ENCODE measurements around the gene SFT2D3.
A peak's percentile ranks its signal among the peaks of the same experiment; 100 is the strongest.

Gene SFT2D3

GRCh38 chr2:127695491-127696472 is 5.5 kb upstream of the SFT2D3 start:
- FAIRE-seq = no peak
- no peak for DNase-seq (ENCODE audit: insufficient read length, low spot score)
- TF ChIP-seq POU2F2 (IDR thresholded peaks at IDR 0.05; ENCODE audit: low read depth, low read length) (no peak), PAX5 (IDR thresholded peaks at IDR 0.05; ENCODE audit: insufficient read depth, low read length, severe bottlenecking) (no peak), SPI1 (IDR thresholded peaks at IDR 0.05; ENCODE audit: low read depth, low read length) (no peak), POLR2A (IDR thresholded peaks at IDR 0.05; ENCODE audit: low read depth, low read length) (no peak), POLR2AphosphoS5 (IDR thresholded peaks at IDR 0.05; ENCODE audit: low read depth, low read length) (no peak), TAF1 (IDR thresholded peaks at IDR 0.05; ENCODE audit: low read depth, low read length) (no peak)

DNA sequence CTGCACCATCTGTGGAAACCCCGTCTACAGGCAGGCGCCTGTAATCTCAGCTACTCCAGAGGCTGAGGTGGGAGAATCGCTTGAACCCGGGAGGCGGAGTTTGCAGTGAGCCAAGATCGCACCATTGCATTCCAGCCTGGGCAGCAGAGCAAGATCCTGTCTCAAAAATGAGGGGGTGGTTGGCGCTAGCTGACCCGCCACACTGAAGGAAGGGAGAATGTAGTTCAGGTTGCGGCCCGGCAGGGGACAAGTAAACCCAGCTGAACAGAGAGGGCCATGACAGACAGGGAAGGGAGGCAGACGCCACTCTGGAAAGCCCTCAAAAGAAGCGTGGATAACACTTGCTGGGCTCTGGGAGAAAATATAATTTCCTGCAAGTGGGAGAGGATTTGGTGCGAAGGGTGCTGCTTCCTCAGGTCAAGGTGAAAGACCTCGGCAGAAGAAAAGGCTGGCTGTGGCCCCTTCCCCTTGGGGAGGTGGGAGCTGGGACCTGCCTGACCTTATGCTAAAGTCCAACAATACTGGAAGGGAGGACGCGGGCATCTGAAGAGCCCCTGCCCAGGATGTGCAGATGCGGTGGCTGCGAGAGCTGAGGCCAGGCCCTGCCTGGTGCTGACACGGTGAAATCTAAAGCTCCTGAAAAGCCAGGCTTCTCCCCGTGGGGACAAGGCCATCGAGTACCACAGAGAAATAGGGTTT is 3.7 kb upstream of the SFT2D3 start:
- no peak for TF ChIP-seq TAF1 (IDR thresholded peaks at IDR 0.05; ENCODE audit: low read depth, low read length)
- TF ChIP-seq POU2F2 (IDR thresholded peaks at IDR 0.05; ENCODE audit: low read depth, low read length) = no peak
- TF ChIP-seq POLR2AphosphoS5 (IDR thresholded peaks at IDR 0.05; ENCODE audit: low read depth, low read length) = no peak
- TF ChIP-seq SPI1 (IDR thresholded peaks at IDR 0.05; ENCODE audit: low read depth, low read length) = no peak
- TF ChIP-seq PAX5 (IDR thresholded peaks at IDR 0.05; ENCODE audit: insufficient read depth, low read length, severe bottlenecking) = no peak
- TF ChIP-seq POLR2A (IDR thresholded peaks at IDR 0.05; ENCODE audit: low read depth, low read length) = no peak
- no peak for FAIRE-seq

GRCh38 chr2:127698553-127699355 is 2.5 kb upstream of the SFT2D3 start:
- TF ChIP-seq POU2F2 (IDR thresholded peaks at IDR 0.05; ENCODE audit: low read depth, low read length) (no peak), PAX5 (IDR thresholded peaks at IDR 0.05; ENCODE audit: insufficient read depth, low read length, severe bottlenecking) (no peak), POLR2AphosphoS5 (IDR thresholded peaks at IDR 0.05; ENCODE audit: low read depth, low read length) (no peak), POLR2A (IDR thresholded peaks at IDR 0.05; ENCODE audit: low read depth, low read length) (no peak), TAF1 (IDR thresholded peaks at IDR 0.05; ENCODE audit: low read depth, low read length) (no peak), SPI1 (IDR thresholded peaks at IDR 0.05; ENCODE audit: low read depth, low read length) (no peak)
- no peak for FAIRE-seq
- DNase-seq (ENCODE audit: insufficient read length, low spot score) = no peak

More for the DNA sequence above, 3.7 kb upstream of the SFT2D3 start:
- no peak for DNase-seq (ENCODE audit: insufficient read length, low spot score)

DNA sequence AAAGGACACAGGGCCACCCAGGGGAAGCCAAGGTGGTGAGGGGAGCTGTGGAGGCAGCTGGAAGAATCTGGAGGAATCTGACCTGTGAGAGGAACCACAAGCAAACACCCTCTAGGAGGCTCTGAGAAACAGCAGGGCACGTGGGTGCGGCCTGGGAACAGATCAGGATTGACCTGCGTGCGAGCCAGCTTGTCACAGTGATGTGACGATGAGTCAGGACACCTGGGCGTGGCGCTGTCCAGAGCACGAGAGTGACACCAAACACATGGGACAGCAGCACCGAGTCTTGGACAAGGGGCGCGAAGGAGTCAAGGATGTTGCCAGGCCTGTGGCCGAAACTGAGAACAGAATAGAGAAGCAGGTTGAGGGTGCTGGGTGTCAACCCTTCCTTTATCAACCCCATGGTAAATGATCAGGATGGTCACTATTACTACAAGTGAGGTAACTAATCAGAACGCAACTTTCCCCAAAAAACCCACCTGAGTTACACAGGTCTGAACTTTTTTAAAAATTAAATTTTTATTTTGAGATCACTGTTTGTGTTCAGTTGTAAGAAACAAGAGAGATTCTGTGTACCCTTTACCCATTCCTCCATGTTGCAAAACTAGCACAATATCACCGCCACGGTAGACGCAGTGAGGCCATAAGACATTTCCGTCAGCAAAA is 637 bp upstream of the SFT2D3 start:
- peak; percentile 67 for DNase-seq (ENCODE audit: insufficient read length, low spot score)
- TF ChIP-seq POU2F2 (IDR thresholded peaks at IDR 0.05; ENCODE audit: low read depth, low read length) (0 out of 2 replicates have a peak, but pooled peaks have one; percentile 9), POLR2A (IDR thresholded peaks at IDR 0.05; ENCODE audit: low read depth, low read length) (no peak), TAF1 (IDR thresholded peaks at IDR 0.05; ENCODE audit: low read depth, low read length) (0 out of 2 replicates have a peak, but pooled peaks have one; percentile 26), SPI1 (IDR thresholded peaks at IDR 0.05; ENCODE audit: low read depth, low read length) (peak; percentile 77), PAX5 (IDR thresholded peaks at IDR 0.05; ENCODE audit: insufficient read depth, low read length, severe bottlenecking) (no peak), POLR2AphosphoS5 (IDR thresholded peaks at IDR 0.05; ENCODE audit: low read depth, low read length) (no peak)
- FAIRE-seq = peak; percentile 94

- FAIRE-seq (no peak), DNase-seq (ENCODE audit: insufficient read length, low spot score) (peak; percentile 64)
- TF ChIP-seq POU2F2 (IDR thresholded peaks at IDR 0.05; ENCODE audit: low read depth, low read length) = peak; percentile 24; the same call in 1 of the 2 replicates
- no peak; the same call in 1 of the 2 replicates for TF ChIP-seq POLR2AphosphoS5 (IDR thresholded peaks at IDR 0.05; ENCODE audit: low read depth, low read length)
- no peak; the same call in none of the 2 replicates for TF ChIP-seq TAF1 (IDR thresholded peaks at IDR 0.05; ENCODE audit: low read depth, low read length)
- peak; percentile 60 for TF ChIP-seq POLR2A (IDR thresholded peaks at IDR 0.05; ENCODE audit: low read depth, low read length)
- TF ChIP-seq SPI1 (IDR thresholded peaks at IDR 0.05; ENCODE audit: low read depth, low read length) = peak; percentile 19; the same call in 1 of the 2 replicates
- TF ChIP-seq PAX5 (IDR thresholded peaks at IDR 0.05; ENCODE audit: insufficient read depth, low read length, severe bottlenecking) = peak; percentile 86
Observed at GRCh38 chr2:127701651-127702394, 526 bp downstream of the SFT2D3 start.

GRCh38 chr2:127702395-127703009 is 1.2 kb downstream of the SFT2D3 start:
- FAIRE-seq = no peak
- TF ChIP-seq POLR2AphosphoS5 (IDR thresholded peaks at IDR 0.05; ENCODE audit: low read depth, low read length) (no peak), PAX5 (IDR thresholded peaks at IDR 0.05; ENCODE audit: insufficient read depth, low read length, severe bottlenecking) (no peak), SPI1 (IDR thresholded peaks at IDR 0.05; ENCODE audit: low read depth, low read length) (no peak), POU2F2 (IDR thresholded peaks at IDR 0.05; ENCODE audit: low read depth, low read length) (no peak), TAF1 (IDR thresholded peaks at IDR 0.05; ENCODE audit: low read depth, low read length) (no peak), POLR2A (IDR thresholded peaks at IDR 0.05; ENCODE audit: low read depth, low read length) (no peak)
- DNase-seq (ENCODE audit: insufficient read length, low spot score) = no peak

GRCh38 chr2:127703282-127703681 is 2.0 kb downstream of the SFT2D3 start:
- FAIRE-seq = no peak

More at GRCh38 chr2:127703282-127703681, 2.0 kb downstream of the SFT2D3 start:
- no peak for DNase-seq (ENCODE audit: insufficient read length, low spot score)
- TF ChIP-seq SPI1 (IDR thresholded peaks at IDR 0.05; ENCODE audit: low read depth, low read length) (no peak), POLR2AphosphoS5 (IDR thresholded peaks at IDR 0.05; ENCODE audit: low read depth, low read length) (no peak; the same call in 1 of the 2 replicates), POLR2A (IDR thresholded peaks at IDR 0.05; ENCODE audit: low read depth, low read length) (no peak), PAX5 (IDR thresholded peaks at IDR 0.05; ENCODE audit: insufficient read depth, low read length, severe bottlenecking) (no peak), POU2F2 (IDR thresholded peaks at IDR 0.05; ENCODE audit: low read depth, low read length) (no peak), TAF1 (IDR thresholded peaks at IDR 0.05; ENCODE audit: low read depth, low read length) (no peak)
